GM19025 (cell line): ENCODE results near the gene KIF15.
"Not testable (repeated sequence)": the region's sequence is repeated elsewhere in the genome, so short reads cannot be mapped to it uniquely, and the experiment has no call there.

Experiments
- ATAC-seq: cut with Tn5 transposase; IDR thresholded peaks from one replicate; pipeline ENCODE4 v1.9.1; 2021; ENCODE audit warnings: mild to moderate bottlenecking, low read depth, moderate library complexity; ENCODE audit not compliant: unreplicated experiment

The KIF15 gene

GRCh38 chr3:44761424-44762169 lies at the start of gene KIF15, which contains the start of gene KIAA1143:
Gene KIF15 (plus strand): TSS chr3:44761794. CDS start chr3:44761866, 72 bp downstream.
Gene KIAA1143 (minus strand): TSS chr3:44761619. CDS start chr3:44761602, 17 bp downstream.
- ATAC-seq = peak; percentile 85

DNA sequence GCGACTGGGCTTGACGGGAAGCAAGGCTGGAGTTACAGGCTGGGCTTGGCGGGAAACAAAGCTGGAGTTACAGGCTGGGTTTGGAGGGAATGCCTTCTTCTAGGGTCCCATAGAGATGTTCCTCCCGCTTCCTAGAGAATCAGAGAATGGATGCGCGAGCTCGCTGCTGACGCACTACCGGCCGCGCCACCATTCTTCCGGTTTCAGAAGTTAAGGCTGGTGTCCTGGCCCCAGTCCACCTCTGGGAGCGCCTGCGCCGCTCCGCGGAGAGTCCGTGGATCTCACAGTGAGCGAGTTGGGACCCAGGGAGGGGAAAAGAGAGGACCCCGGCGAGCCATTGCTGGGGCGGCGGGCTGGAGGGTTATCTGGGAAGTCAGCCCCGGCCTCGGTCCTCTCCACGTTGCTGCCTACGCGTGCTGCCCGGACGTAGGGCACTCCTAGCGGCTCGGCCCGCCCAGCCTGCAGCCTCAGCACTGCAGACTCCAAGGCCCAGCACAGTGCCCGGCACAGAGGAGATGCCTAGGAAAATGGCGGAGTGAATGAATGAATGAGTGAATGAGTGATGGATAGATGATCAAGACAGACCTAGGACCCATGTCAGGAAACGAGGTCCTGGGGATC lies 49.0 kb upstream of the KIF15 start, which contains the start of gene ZNF502:
TSS of gene ZNF502 (plus strand) at position 206 of the 621 bp plus-strand sequence. CDS start 7,602 bp downstream, outside the sequence.
- no peak for ATAC-seq

DNA sequence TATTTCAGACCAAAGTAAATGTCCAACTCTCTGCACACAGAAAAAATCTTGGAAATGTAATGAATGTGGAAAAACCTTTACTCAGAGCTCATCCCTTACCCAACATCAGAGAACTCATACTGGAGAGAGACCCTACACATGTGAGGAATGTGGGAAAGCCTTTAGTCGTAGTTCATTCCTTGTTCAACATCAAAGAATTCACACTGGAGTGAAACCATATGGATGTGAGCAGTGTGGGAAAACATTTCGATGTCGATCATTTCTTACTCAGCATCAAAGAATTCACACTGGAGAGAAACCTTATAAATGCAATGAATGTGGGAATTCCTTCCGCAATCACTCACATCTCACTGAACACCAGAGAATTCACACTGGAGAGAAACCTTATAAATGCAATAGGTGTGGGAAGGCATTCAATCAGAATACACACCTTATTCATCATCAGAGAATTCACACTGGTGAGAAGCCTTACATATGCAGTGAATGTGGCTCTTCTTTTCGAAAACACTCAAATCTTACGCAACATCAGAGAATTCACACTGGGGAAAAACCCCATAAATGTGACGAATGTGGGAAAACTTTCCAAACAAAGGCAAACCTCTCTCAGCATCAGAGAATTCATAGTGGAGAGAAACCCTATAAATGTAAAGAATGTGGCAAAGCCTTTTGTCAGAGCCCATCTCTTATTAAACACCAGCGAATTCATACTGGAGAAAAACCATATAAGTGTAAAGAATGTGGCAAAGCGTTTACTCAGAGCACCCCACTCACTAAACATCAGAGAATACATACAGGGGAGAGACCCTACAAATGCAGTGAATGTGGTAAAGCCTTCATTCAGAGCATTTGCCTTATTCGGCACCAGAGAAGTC lies 40.1 kb upstream of the KIF15 start:
- no peak for ATAC-seq

- ATAC-seq = no peak
Measured at GRCh38 chr3:44722103-44722401, 39.5 kb upstream of the KIF15 start.

- peak; percentile 60 for ATAC-seq
Measured at GRCh38 chr3:44729384-44729910, 32.1 kb upstream of the KIF15 start, which contains the start of gene ZNF501. Gene ZNF501 (plus strand): TSS chr3:44729635. CDS start chr3:44734422, 4,787 bp downstream.

GRCh38 chr3:44734646-44735168 lies 26.9 kb upstream of the KIF15 start:
- ATAC-seq = no peak

DNA sequence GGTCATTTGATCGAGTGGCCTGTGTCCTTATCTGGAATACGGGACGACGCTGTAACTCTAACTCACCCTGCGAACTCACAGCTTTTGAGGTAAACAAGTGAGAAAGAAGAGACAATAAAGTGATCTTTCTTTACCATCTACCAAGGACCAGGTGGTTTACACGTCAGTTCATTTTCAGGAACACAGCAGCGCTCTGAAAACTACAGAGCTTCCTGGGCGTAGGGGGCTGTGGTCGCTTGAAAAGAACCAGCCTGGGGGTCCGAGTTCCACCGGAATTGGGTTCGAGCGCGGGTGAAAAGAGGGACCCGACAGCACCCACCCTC lies 532 bp upstream of the KIF15 start:
- ATAC-seq = no peak

GRCh38 chr3:44762170-44762677 lies 630 bp downstream of the KIF15 start:
- peak; percentile 5 for ATAC-seq

- ATAC-seq = no peak
Measured at GRCh38 chr3:44762690-44763089, 1.1 kb downstream of the KIF15 start.

- ATAC-seq = no peak
Measured at GRCh38 chr3:44764248-44764647, 2.7 kb downstream of the KIF15 start.

DNA sequence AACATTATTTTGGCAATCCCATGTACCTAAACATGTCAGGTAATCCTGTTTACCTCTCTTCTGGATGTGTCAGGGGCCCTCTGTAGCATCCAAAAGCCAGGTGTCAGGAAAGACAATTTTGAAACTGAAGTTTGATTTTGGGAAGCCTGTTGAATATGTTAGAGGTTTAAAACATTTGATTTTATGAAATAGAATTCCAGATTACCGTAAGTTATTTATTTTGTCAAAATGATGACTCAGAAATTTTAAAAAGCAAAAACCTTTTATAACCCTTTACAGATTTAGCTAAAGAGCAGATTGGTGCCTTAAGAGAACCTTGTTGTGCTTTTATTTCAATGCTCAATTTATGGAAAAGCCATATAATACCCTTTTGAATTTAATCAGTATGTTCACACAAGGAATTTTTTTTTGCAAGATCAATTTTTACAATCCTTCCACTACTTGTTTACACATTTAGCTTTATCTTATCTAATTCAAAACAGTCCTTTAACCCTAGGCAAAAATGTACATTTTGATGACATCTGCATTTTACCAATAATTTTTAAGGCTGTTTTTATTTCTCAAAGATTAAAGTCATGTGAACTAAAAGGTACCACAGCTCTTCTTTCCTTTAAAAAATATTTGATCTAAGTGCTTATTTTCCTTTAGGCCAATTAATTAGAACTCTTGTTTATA lies 10.0 kb downstream of the KIF15 start:
- no peak for ATAC-seq

DNA sequence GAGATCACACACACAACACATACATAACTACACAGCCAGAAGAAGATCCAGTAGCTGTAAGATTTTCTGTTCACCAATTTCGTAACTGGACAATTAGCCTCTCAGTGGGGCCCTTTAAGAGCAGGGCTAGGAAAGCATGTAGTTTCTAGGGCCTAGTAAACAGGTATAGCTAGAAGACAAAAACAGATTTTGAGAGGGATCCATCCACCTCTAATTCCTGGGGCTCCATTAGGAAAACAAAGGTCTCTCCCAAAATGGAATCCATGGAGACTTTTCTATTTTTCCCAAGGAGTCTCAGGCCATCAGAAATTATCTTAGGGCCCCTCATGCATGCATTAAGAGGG lies 10.5 kb downstream of the KIF15 start:
- no peak for ATAC-seq

DNA sequence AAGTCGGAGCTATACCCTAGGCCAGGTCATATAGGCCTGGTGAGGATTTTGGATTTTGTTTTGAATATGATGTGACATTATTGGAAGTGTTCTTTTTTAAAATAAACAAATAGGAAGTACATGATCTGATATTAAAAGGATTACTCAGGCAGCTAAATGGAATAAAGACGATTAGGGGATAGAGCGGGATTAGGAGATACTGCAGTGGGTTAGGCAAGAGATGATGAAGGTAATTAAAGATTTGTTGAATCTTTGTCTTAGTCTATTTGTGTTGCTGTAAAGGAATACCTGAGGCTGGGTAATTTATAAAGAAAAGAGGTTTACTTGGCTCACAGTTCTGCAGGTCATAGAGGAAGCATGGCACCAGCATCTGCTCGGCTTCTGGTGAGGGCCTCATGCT lies 21.3 kb downstream of the KIF15 start:
- ATAC-seq = no peak

DNA sequence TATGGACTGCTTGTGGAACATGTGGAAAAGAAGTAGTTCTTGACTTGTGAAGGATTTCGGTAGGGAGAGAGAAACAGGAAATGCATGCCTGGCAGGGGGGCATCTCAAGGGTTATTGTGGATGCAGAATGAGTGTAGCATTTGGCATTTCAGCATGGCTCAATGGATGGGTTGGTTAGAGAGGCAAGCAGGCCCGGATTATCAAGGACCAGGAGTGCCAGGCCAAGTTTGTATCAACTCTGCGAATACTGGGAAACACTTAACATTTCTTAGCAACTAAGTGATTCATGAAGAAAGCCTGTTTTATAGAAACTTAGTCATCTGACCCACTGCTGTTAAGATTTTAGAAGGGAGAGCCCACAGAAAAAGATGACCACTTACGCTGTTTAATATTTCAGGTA lies 33.6 kb downstream of the KIF15 start:
- no peak for ATAC-seq

GRCh38 chr3:44802011-44802410 lies 40.4 kb downstream of the KIF15 start:
- no peak for ATAC-seq

- ATAC-seq = peak; percentile 91
Measured at GRCh38 chr3:44803298-44803697, 41.7 kb downstream of the KIF15 start.

DNA sequence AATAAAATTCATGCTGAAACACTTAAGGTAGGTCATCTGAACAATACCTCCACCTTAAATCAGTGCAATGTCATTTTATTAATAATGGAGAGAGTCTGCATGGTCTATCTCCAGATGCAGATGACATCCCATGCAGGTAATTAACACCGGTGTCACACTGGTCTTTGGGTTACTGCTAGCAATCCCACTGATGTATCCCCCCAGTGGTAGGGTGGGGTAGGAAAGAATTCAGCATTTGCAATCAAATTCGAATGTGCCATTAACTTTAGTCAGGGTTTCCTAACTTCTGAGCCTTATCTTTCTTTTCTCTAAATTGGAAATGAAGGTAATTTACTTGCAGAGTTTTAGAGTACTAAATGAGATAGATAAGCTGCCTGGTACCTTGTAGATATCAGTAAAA lies 44.4 kb downstream of the KIF15 start:
- ATAC-seq = no peak

DNA sequence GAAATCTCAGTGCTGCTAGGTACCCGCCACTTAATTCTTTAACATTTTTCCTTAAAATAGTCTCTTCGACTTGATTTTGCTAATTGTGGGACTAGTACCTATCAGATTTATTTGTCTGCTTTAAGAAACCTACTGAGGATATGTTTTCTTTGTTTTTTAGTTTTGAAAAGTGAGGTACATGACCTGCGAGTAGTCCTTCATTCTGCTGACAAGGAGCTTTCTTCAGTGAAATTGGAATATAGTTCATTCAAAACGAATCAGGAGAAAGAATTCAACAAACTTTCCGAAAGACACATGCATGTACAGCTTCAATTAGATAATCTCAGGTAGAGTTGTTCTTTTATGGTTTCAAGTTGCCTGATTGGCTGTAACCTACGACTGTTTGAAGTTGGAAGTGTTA lies 53.2 kb downstream of the KIF15 start:
- no peak for ATAC-seq

- not testable (repeated sequence) for ATAC-seq
Measured at GRCh38 chr3:44816334-44816733, 54.7 kb downstream of the KIF15 start.

- ATAC-seq = not testable (repeated sequence)
Measured at GRCh38 chr3:44821206-44821605, 59.6 kb downstream of the KIF15 start.
